ENCODE data around the gene PLIN1.

PLIN1 gene

GRCh38 chr15:89654847-89655805, 24.0 kb downstream of the PLIN1 start, which contains the start of gene KIF7:
KIF7 (minus strand) TSS chr15:89655467; CDS start chr15:89652930, 2,537 bp downstream.
- H3K4me1 ChIP-seq (ENCODE audit: control insufficient read depth in 1 of 2, insufficient read depth in 2 of 2, low read length in 2 of 2): peaks cover 0 to 7% of the 10 kb centered on the region in 2 donors
- H3K27me3 ChIP-seq (ENCODE audit: control insufficient read depth in 1 of 2, insufficient read depth in 2 of 2, low read length in 2 of 2): peaks cover 11 to 25% of the 10 kb centered on the region in 2 donors
- no peak within 1 kb of the TSS for H3K27ac ChIP-seq (ENCODE audit: low read depth, low read length)
- H3K9me3 ChIP-seq (ENCODE audit: control insufficient read depth in 1 of 2, low read length in 2 of 2): no peaks in the 10 kb centered on the region
- peak within 1 kb of the TSS in 1 of 2 donors; percentile 32 for H3K9ac ChIP-seq (ENCODE audit: low read depth in 1 of 2, low read length in 2 of 2)
- H3K36me3 ChIP-seq (ENCODE audit: control insufficient read depth in 1 of 2, insufficient read depth in 2 of 2, low read length in 2 of 2): no peaks in the 10 kb centered on the region
- H3K4me3 ChIP-seq (ENCODE audit: low read depth in 1 of 2, low read length in 2 of 2): peak within 1 kb of the TSS; percentile 61 to 66

DNA sequence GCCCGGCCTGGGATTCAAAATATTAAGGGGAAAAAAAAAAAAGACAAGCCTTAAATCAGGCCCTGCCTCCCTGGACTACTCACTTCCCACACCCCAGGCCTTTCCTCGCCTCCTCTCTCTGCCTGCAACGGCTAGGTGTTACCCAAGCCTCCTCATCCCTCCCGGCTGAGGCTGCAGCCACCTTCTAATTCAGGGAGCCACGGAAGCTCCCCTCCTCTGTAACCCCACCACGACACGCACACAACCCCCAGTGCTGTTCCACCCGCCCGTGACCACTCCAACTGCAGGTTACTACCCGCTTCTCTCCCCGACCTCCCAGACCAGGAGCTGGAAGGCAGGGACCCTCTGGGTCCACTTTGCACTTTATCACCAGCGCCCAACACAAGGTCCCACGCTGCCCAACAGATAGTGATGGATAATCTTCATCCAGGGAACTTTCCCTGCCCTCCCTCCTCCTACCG, 24.8 kb downstream of the PLIN1 start:
- peaks cover 11 to 25% of the 10 kb centered on the region in 2 donors for H3K27me3 ChIP-seq (ENCODE audit: control insufficient read depth in 1 of 2, insufficient read depth in 2 of 2, low read length in 2 of 2)
- H3K4me1 ChIP-seq (ENCODE audit: control insufficient read depth in 1 of 2, insufficient read depth in 2 of 2, low read length in 2 of 2): peaks cover 0 to 7% of the 10 kb centered on the region in 2 donors
- H3K9me3 ChIP-seq (ENCODE audit: control insufficient read depth in 1 of 2, low read length in 2 of 2): no peaks in the 10 kb centered on the region
- no peak overlapping the region for H3K27ac ChIP-seq (ENCODE audit: low read depth, low read length)
- peak overlapping the region in 1 of 2 donors; percentile 32 for H3K9ac ChIP-seq (ENCODE audit: low read depth in 1 of 2, low read length in 2 of 2)
- H3K36me3 ChIP-seq (ENCODE audit: control insufficient read depth in 1 of 2, insufficient read depth in 2 of 2, low read length in 2 of 2): no peaks in the 10 kb centered on the region
- H3K4me3 ChIP-seq (ENCODE audit: low read depth in 1 of 2, low read length in 2 of 2): peak overlapping the region; percentile 61 to 66

DNA sequence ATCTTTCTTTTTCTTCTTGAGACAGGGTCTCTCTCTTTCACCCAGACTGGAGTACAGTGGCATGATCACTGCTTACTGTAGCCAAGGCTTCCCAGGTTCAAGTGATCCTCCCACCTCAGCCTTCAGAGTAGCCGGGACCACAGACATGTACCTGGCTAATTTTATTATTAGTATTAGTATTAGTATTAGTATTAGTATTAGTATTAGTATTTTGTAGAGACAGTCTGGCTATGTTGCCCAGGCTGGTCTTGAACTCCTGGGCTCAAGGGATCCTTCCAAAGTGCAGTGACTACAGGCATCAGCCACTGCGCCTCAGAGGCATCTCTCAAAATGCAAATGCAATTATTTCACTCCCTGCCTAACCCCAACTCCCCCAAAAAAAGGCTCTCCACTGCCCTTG, 25.6 kb downstream of the PLIN1 start:
- no peaks in the 10 kb centered on the region for H3K9me3 ChIP-seq (ENCODE audit: control insufficient read depth in 1 of 2, low read length in 2 of 2)
- H3K27ac ChIP-seq (ENCODE audit: low read depth, low read length): no peak overlapping the region
- peaks cover 11 to 25% of the 10 kb centered on the region in 2 donors for H3K27me3 ChIP-seq (ENCODE audit: control insufficient read depth in 1 of 2, insufficient read depth in 2 of 2, low read length in 2 of 2)
- peaks cover 0 to 7% of the 10 kb centered on the region in 2 donors for H3K4me1 ChIP-seq (ENCODE audit: control insufficient read depth in 1 of 2, insufficient read depth in 2 of 2, low read length in 2 of 2)
- no peaks in the 10 kb centered on the region for H3K36me3 ChIP-seq (ENCODE audit: control insufficient read depth in 1 of 2, insufficient read depth in 2 of 2, low read length in 2 of 2)
- no peak overlapping the region for H3K9ac ChIP-seq (ENCODE audit: low read depth in 1 of 2, low read length in 2 of 2)
- H3K4me3 ChIP-seq (ENCODE audit: low read depth in 1 of 2, low read length in 2 of 2): no peak overlapping the region

DNA sequence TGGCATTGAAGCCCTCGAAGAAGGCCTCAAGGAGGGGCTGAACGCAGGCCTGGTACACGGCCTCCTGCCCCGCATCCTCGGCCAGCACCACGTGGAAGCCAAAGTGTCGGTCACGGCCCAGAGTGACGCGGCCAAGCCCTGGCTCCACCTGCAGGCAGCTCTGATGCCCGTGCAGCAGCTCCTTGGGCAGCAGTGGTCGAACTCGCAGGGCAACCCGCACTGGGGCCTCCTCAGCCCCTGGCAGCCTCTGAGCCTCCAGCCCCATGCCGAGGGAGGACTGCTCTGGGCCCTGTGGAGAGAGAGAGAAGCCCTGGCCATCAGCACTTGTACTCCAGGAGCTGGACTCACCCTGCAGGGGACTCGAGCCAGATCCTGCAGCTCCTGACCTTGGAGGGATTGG, 26.5 kb downstream of the PLIN1 start:
- H3K27me3 ChIP-seq (ENCODE audit: control insufficient read depth in 1 of 2, insufficient read depth in 2 of 2, low read length in 2 of 2): peaks cover 11 to 25% of the 10 kb centered on the region in 2 donors
- no peak overlapping the region for H3K27ac ChIP-seq (ENCODE audit: low read depth, low read length)
- H3K4me1 ChIP-seq (ENCODE audit: control insufficient read depth in 1 of 2, insufficient read depth in 2 of 2, low read length in 2 of 2): peaks cover 0 to 7% of the 10 kb centered on the region in 2 donors
- H3K4me3 ChIP-seq (ENCODE audit: low read depth in 1 of 2, low read length in 2 of 2): no peak overlapping the region
- no peaks in the 10 kb centered on the region for H3K9me3 ChIP-seq (ENCODE audit: control insufficient read depth in 1 of 2, low read length in 2 of 2)
- no peak overlapping the region for H3K9ac ChIP-seq (ENCODE audit: low read depth in 1 of 2, low read length in 2 of 2)
- H3K36me3 ChIP-seq (ENCODE audit: control insufficient read depth in 1 of 2, insufficient read depth in 2 of 2, low read length in 2 of 2): no peaks in the 10 kb centered on the region

GRCh38 chr15:89652131-89652530, 27.0 kb downstream of the PLIN1 start:
- Histone ChIP-seq H3K4me3 (ENCODE audit: low read depth in 1 of 2, low read length in 2 of 2) (no peak overlapping the region), H3K27ac (ENCODE audit: low read depth, low read length) (no peak overlapping the region), H3K36me3 (ENCODE audit: control insufficient read depth in 1 of 2, insufficient read depth in 2 of 2, low read length in 2 of 2) (no peaks in the 10 kb centered on the region), H3K9ac (ENCODE audit: low read depth in 1 of 2, low read length in 2 of 2) (no peak overlapping the region), H3K4me1 (ENCODE audit: control insufficient read depth in 1 of 2, insufficient read depth in 2 of 2, low read length in 2 of 2) (peaks cover 2 to 11% of the 10 kb centered on the region in 2 donors), H3K27me3 (ENCODE audit: control insufficient read depth in 1 of 2, insufficient read depth in 2 of 2, low read length in 2 of 2) (peaks cover 11 to 25% of the 10 kb centered on the region in 2 donors), H3K9me3 (ENCODE audit: control insufficient read depth in 1 of 2, low read length in 2 of 2) (no peaks in the 10 kb centered on the region)

GRCh38 chr15:89649716-89650115, 29.5 kb downstream of the PLIN1 start:
- peaks cover 6% of the 10 kb centered on the region in 2 donors for H3K27me3 ChIP-seq (ENCODE audit: control insufficient read depth in 1 of 2, insufficient read depth in 2 of 2, low read length in 2 of 2)
- no peaks in the 10 kb centered on the region for H3K36me3 ChIP-seq (ENCODE audit: control insufficient read depth in 1 of 2, insufficient read depth in 2 of 2, low read length in 2 of 2)
- no peak overlapping the region for H3K9ac ChIP-seq (ENCODE audit: low read depth in 1 of 2, low read length in 2 of 2)
- peaks cover 3 to 11% of the 10 kb centered on the region in 2 donors for H3K4me1 ChIP-seq (ENCODE audit: control insufficient read depth in 1 of 2, insufficient read depth in 2 of 2, low read length in 2 of 2)
- H3K4me3 ChIP-seq (ENCODE audit: low read depth in 1 of 2, low read length in 2 of 2): no peak overlapping the region
- H3K9me3 ChIP-seq (ENCODE audit: control insufficient read depth in 1 of 2, low read length in 2 of 2): no peaks in the 10 kb centered on the region
- H3K27ac ChIP-seq (ENCODE audit: low read depth, low read length): no peak overlapping the region

DNA sequence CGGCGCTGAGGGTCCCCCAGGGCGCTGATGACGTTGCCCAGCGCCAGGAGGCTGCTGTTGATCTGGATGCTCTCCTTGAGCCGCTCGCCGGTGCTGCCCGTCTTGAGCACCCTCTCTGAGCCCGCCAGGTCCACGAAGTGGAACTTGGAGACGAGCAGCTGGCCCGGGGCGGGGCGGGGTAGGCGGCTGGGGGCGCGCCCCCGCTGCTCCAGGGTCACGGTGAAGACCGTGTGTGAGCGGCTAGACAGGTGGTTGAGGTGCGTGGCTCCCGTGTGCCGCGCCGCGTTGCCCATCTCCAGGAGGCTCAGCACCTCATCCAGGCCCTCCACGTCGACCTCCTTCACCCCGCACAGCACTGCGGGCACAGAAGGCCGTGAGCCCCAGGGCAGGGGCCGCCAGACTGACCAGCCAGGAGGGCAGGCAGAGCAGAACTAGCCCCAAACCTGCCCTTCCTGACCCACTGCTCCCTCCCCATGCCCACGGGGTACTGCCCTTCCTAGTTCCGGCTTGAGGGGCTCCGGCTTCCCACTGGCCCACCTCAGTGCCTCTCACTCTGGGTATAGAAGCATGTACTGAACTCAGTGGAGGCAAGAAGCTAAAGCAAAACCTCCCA, 30.0 kb downstream of the PLIN1 start:
- Histone ChIP-seq H3K9ac (ENCODE audit: low read depth in 1 of 2, low read length in 2 of 2) (no peak overlapping the region), H3K4me1 (ENCODE audit: control insufficient read depth in 1 of 2, insufficient read depth in 2 of 2, low read length in 2 of 2) (peaks cover 3 to 5% of the 10 kb centered on the region in 2 donors), H3K4me3 (ENCODE audit: low read depth in 1 of 2, low read length in 2 of 2) (no peak overlapping the region), H3K36me3 (ENCODE audit: control insufficient read depth in 1 of 2, insufficient read depth in 2 of 2, low read length in 2 of 2) (no peaks in the 10 kb centered on the region), H3K27ac (ENCODE audit: low read depth, low read length) (no peak overlapping the region), H3K9me3 (ENCODE audit: control insufficient read depth in 1 of 2, low read length in 2 of 2) (no peaks in the 10 kb centered on the region), H3K27me3 (ENCODE audit: control insufficient read depth in 1 of 2, insufficient read depth in 2 of 2, low read length in 2 of 2) (no peaks in the 10 kb centered on the region)

DNA sequence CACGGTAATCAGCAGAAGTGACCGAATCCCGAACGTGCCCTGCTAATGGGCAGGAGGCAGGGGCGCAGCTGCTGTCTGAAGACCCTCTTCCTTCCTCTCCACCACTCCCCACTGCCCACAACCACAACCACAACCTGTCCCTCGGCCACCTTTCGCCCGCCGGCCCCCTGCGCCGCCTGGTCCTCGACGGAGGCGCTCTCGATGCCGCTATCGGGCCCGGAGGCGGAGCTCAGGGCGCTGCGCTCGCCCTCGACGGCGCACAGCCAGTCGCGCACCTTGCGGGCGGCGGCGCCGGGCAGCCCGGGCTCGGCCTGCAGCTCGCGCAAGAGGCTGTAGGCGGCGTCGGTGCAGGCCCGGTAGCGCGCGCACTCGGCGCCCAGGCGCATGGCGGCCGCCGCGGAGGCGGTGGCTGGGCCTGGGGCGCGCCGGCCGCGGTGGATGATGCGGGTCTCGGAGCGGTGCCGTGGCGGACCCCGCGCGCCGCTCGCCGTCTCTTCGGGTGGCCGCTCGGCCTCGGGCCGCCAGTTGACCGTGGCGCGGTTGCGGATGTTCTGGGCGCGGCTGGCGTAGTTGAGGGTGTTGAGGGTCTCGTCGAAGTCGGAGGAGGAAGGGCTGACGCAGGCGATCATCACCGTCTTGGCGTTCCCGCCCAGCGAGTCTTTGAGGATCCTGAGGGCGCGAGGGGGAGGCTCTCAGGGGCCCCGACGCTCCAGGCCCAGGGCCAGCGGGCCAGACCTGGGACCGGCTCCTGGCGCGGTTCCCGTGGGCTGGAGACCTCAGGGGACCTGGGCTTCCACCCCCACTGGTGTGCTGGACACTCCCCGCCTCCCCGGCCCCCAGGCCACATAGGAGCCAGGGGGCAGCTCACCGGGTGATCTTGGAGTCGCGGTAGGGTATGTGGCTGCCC, 30.8 kb downstream of the PLIN1 start:
- no peak overlapping the region for H3K4me3 ChIP-seq (ENCODE audit: low read depth in 1 of 2, low read length in 2 of 2)
- peaks cover 3 to 5% of the 10 kb centered on the region in 2 donors for H3K4me1 ChIP-seq (ENCODE audit: control insufficient read depth in 1 of 2, insufficient read depth in 2 of 2, low read length in 2 of 2)
- no peaks in the 10 kb centered on the region for H3K9me3 ChIP-seq (ENCODE audit: control insufficient read depth in 1 of 2, low read length in 2 of 2)
- no peaks in the 10 kb centered on the region for H3K27me3 ChIP-seq (ENCODE audit: control insufficient read depth in 1 of 2, insufficient read depth in 2 of 2, low read length in 2 of 2)
- no peak overlapping the region for H3K9ac ChIP-seq (ENCODE audit: low read depth in 1 of 2, low read length in 2 of 2)
- H3K36me3 ChIP-seq (ENCODE audit: control insufficient read depth in 1 of 2, insufficient read depth in 2 of 2, low read length in 2 of 2): no peaks in the 10 kb centered on the region
- no peak overlapping the region for H3K27ac ChIP-seq (ENCODE audit: low read depth, low read length)

DNA sequence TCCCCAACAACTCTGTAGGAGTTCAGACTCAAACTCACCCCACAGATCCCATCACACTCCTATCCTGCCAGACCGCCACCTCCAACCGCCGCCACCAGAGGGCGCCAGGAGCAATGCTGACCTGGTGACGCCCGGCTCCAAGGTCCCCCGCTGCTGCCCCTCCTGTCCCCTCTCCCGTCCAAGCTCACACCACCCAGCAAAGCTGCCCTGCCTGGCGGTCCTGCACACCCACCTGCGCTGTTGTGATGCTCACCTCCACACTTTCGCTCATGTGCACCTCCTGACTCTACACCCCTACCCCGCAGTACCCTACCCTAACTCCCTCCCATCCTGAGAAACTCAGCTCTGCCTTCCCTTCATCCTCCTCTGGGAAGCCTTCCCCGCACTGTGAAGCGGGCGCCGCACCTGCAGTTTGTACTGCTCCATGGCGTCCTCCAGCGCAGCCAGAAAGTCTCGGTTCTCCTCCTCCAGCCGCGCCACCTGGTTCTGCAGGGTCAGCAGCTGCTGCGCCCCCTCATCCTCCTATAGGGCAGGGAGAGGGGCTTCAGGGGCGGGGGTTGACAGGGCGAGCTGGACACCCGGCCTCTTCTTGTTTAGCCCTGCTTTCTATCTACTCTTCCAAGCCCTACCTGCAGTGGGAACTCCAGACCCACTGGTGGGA, 31.8 kb downstream of the PLIN1 start:
- peak overlapping the region; percentile 41 to 48 for H3K4me3 ChIP-seq (ENCODE audit: low read depth in 1 of 2, low read length in 2 of 2)
- H3K27me3 ChIP-seq (ENCODE audit: control insufficient read depth in 1 of 2, insufficient read depth in 2 of 2, low read length in 2 of 2): no peaks in the 10 kb centered on the region
- peak overlapping the region in 1 of 2 donors; percentile 25 for H3K9ac ChIP-seq (ENCODE audit: low read depth in 1 of 2, low read length in 2 of 2)
- no peaks in the 10 kb centered on the region for H3K36me3 ChIP-seq (ENCODE audit: control insufficient read depth in 1 of 2, insufficient read depth in 2 of 2, low read length in 2 of 2)
- no peaks in the 10 kb centered on the region for H3K9me3 ChIP-seq (ENCODE audit: control insufficient read depth in 1 of 2, low read length in 2 of 2)
- H3K4me1 ChIP-seq (ENCODE audit: control insufficient read depth in 1 of 2, insufficient read depth in 2 of 2, low read length in 2 of 2): peaks cover 3 to 5% of the 10 kb centered on the region in 2 donors
- H3K27ac ChIP-seq (ENCODE audit: low read depth, low read length): no peak overlapping the region
